Activated naive CD4-positive, alpha-beta T cell (primary cell): ENCODE measurements around the gene TSPAN5.
"Not testable (repeated sequence)": the region's sequence is repeated elsewhere in the genome, so short reads cannot be mapped to it uniquely, and the experiment has no call there.

Source experiments
- DNase-seq, 4 experiments: peaks; one replicate each; lab custom pipeline; 2025; lab: John Stamatoyannopoulos, UW

Gene TSPAN5

DNA sequence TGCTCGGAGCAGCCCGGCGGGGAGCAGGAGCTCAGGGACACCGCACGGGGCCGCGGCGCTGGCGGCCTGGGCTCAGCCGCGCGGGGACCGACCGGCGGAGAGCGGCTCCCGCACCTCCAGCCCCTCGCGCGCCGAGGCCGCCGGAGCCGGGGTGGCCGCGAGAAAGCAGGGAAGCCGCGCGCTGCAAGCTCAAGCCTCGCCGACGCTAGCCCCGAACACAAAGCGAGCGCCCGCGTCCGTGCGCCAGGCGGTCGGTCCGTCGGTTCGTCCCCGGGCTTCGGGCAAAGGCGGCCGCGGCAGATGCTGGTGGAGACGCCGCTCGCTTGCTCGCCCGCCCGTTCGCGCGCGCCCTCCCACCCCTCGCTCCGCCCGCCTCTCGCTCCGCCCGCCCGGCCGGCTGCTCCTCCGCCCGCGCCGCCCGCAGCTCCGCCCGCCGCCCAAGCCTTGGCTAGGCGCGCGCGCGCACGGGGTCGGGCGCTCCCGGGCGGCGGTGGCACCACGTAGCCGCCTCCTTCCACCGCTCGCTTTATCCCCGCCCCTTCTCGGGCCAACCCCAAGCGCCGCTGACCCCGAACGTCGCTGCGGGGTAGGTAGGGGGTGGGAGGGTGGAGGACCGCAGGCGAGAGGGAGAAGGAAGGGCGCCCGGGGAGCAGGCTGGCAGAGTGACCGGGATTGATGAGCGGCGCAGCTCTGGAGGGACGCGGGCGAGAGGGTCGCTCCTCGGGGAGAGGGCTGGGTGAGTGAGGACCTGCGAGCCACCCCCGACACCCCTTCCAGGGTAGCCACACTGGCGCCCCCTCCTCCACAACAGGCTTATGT lies at the start of gene TSPAN5:
TSPAN5 (minus strand) TSS at position 325 of the 819 bp plus-strand sequence.
- peak; percentile 46 to 81 (median 52) for DNase-seq

DNA sequence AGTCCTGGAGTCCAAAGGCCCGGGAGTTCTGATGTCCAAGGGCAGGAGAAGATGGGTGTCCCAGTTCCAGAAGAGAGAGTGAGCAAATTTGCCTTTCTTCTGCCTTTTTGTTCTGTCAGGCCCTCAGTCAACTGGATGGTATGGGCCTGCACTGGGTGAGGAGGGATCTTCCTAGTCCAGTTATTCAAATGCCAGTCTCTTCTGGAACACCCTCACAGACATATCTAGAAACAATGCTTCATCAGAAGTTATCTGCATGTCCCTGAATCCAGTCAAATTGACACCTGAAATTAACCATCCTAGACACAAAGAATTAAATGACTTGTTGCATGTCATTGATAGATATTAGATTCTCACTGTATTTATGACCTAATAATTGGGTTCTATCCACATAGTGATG lies 48.5 kb upstream of the TSPAN5 start:
- no peak for DNase-seq

DNA sequence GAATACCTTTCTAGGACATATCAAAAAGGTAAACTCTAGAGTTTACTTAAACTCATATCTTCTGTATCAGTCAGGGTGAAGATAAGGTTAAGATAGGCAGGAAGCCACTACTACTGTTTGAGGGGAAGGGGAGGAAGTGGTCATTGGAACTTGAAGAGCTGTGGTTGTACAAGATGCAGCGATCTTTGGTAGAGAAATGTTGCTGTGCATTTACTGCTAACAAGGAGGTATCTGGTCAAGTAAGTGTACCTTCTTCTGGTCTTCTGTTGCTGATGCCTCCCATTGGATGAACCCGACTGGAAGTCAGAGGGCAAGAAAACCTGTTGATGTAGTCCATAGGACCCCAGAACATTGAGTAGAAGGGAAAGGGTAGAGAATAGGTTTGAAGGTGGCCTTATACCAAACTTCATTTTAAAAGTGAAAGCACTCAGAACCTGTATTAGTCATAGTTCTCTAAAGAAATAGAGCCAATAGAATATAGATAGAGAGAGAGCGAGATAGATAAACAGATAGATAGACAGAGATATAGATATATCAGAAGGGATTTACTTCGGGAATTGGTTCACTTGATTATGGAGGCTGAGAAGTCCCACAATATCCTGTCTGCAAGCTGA lies 47.9 kb upstream of the TSPAN5 start:
- peak in 1 of 4 experiments; percentile 2 for DNase-seq

DNA sequence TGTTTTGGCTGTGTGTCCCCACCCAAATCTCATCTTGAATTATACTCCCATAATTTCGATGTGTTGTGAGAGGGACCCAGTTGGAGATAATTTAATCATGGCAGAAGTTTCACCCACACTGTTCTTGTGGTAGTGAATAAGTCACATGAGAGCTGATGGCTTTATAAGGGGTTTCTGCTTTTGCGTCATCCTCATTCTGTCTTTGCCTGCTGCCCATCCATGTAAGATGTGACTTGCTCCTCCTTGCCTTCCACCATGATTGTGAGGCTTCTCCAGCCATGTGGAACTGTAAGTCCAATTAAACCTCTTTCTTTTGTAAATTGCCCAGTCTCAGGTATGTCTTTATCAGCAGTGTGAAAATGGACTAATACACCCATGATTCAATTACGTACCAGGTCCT lies 47.2 kb upstream of the TSPAN5 start:
- not testable (repeated sequence) for DNase-seq

DNA sequence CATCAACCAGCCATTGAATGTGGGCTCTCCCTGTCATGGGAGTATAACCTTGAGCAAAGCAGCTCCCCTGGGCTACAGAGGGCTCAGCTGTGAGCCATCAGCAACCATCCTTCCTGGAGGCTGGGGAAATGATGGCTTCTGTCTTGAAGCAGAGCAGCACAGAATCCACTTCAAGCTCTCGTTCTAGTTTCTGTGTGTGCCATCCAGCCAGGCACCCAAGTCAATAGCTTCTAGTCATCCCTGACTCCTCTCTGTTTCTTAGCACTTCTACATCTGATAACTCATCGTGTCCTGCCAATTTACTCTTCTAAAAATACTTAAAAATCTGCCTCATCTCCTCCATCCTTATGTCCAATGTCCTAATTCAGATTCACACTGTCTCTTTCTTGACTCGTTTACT lies 42.2 kb upstream of the TSPAN5 start:
- no peak for DNase-seq

DNA sequence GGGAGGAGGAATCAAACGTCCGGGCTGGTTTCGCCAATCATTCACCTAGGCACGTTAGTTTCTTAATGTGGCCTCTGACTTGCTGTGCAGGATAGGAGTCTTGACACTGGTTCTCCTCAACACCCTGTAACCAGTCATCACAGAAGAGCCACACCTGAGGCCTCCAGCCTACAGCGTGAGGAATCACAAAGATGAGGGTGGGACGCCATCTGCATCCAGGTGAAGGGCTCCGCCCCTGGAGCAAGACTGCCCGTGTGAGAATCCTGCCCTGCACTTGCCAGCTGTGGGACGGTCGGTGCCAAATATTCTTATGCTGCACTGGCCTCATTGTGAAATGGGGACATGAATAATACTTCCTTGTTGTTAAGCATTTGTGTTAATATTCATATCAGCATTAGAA lies 35.7 kb upstream of the TSPAN5 start:
- no peak for DNase-seq

DNA sequence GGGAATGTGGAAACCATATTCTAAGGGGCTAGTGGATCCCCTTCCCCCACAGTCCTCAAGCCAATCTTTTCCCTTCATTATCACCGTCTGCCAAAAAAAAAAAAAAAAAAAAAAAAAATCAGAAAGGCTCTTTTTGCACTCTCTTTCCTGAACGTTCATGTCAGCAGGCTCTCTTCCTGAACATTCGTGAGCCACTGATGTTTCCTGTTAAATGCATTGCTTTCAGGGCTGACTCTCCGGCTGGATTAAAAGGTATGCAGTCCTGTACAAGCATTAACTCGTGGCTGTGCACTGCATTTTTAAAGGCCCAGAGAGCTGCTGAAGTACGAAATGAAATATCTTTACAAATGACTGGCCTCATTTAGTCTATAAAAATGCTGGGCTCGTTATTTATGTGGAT lies 34.0 kb upstream of the TSPAN5 start:
- DNase-seq = no peak

DNA sequence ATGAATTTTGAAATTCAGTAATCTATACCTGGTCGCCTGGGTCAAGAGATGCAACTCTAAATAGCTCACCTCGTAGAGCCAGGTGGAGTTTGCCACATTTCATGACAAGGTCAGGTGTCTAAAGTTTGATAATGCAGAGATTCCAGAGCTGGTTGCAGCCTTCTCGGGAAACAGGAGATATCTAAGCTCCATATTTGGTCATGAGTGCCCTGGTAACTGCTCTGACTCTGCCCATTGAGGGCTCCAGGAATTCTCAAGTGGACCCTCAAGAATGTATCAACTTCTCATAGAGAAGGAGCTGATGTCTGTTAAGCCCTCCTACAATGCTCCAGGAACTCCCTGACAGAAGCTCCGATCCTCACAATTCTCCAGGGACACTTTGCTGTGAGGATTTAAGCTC lies 33.2 kb upstream of the TSPAN5 start:
- DNase-seq = no peak

DNA sequence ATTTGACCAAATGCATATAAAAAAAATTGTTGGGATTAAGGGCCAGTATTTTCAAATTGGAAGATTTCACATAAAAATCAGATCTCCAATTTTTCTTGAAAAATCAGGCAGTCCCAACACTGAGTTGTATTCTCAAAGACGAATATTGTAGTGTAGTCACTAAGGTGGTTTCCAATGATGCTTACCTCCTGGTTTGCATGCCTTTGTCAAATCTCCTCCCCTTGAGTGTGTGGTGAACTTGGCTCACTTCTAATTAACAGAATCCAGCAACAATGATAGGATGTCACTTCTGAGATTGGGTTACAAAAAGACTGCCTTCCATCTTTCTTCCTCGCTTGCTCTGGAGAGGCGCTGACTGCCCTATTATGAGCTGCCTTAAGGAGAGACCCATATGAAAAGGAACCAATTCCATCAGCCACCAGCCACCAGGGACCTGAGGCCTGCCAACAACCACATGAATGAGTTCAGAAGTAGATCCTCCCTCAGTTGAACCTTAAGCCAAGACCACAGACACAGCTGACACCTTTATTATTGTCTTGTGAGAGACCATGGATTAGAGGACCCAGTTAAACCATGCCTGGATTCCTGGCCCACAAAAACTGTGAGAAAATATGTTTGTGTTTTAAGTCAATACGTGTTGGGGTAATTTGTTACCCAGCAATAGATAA lies 31.2 kb upstream of the TSPAN5 start:
- no peak for DNase-seq

DNA sequence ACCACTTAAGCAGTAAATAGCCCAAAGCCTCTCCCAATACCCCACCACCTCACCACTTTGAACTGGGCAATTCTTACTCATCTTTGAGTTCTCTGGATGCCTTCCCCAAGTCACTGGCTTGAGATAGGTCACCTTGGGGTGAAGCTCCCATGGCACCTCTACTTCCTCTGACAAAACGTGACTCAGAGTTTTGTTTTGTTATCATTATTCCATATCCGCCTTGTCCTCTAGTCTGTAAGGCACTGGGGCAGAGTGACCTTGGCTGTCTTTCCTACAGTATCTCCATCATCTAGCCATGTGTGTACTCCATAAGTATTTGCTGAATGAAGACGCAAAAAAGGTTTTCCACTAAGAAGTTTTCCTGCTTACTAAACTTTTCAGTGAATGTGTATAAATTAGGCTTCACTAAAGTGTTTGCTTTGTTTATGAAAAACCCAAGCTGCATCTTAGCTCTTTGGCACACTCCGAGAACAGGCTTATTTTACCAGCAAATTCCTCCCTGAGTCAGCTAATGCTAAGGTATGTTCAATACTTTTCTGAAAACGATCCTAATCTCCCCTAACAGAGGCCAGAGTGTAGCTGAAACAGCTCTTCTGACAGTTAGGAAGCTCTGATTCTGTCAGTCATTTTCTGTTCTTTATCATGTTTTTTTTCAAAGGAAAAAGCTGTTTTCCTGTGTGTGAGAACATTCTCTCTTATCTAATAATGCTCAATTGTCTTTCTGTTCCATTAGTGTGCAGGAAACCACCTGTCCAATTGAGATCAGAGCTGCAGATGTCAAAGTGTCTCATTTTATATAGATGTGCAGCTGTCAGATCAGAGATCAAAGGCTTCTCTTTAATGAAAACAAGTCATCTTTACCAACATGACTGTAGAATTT lies 30.2 kb upstream of the TSPAN5 start:
- no peak for DNase-seq

DNA sequence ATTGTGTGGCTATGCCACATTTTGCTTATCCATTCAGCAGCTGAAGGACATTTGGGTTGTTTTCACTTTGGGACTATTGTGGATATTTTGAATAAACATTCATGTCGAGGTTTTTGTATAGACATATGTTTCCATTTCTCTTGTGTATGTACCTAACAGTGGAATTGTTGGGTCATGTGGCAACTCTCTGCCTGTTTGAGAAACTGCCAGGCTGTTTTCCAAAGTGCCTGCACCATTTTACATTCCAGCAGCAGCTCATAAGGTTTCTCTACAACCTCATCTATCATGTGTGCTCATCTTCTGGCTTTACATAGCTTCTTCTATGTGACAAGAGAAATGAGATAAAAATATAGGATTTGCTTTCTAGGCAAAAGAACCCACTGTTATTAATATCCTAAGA lies 29.5 kb upstream of the TSPAN5 start:
- no peak for DNase-seq

DNA sequence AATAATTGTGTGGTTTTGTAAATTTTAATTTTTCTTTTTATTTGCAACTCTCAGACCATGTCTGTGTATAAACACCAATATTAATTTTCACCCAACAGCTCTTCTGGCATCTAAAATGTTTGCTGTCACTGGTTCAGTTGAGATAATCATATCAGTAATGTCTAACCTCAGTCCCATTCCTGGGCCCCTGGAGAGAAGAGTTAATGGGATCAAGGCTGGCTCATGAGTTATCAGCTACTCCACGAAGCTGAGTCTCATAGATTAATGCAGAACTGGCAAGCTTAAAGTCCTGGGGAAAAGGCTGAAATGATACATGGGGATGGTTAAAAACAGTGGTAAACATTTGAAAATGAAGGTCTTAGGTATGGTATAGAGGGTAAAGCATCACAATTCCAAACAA lies 28.4 kb upstream of the TSPAN5 start:
- no peak for DNase-seq

DNA sequence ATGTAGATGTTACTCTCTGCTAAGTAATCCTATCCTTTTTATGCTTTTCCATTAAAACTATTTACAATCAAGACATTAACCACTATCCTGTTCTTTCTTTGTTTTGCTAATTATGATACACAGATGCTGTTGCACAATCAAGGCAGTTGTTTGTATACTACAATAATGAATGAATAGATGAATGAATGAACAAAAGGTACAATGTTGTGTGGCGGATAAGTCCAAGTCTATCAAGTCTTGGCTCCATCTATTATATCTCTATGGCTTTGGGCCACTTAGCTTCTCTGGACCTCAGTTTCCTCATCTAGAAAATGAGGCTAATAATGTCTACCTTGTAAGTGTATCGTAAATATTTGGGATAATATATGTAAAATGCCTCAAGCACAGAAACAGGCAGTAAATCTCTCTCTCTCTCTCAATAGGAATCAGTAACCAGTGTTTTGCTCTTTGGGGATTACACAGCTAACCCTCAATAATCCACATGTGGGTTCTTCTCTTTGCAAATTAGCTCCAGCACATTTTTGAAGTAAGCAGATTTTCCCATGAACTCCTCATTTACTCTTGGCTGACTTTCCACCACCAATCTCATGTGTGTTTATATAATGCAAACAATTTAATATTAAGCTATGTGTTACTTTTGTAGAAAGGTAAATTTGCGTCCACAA lies 27.8 kb upstream of the TSPAN5 start:
- no peak for DNase-seq

DNA sequence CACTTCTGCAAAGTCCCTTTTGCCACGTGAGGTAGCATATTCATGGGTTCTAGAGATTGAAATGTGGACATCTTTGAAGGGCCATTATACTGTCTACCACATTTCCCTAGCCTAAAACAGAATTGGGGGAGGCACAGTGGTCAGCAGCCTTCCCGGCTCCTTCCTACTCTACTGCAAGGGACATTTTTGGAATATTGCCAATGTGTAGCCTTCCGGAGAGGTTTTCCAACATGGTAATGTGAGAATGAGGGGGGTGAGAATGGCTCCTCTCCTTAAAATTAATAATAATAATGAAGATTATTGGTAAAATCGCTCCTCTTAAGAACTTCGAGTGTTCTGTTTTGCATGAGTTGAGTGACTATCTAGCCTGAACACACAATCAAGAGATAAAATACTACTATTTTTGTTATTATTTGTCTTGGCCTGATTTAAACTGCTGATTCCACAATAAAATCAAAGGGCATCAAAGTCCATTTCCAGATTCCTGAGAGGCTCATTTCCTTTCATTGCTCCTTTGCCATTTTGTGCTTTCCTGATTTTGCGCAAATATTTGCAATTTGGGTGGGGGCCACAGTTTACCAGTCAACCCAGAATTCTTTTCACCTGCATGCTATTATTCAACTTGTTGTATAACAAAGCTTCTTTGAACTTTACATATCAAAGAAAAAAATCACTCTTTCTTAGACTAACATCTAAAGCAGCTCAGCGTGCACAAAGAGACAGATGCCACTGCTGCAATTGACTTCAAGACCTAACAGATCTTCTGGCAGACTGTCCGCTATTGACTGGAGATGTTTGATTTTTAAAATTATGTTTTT lies 27.0 kb upstream of the TSPAN5 start:
- DNase-seq = no peak

DNA sequence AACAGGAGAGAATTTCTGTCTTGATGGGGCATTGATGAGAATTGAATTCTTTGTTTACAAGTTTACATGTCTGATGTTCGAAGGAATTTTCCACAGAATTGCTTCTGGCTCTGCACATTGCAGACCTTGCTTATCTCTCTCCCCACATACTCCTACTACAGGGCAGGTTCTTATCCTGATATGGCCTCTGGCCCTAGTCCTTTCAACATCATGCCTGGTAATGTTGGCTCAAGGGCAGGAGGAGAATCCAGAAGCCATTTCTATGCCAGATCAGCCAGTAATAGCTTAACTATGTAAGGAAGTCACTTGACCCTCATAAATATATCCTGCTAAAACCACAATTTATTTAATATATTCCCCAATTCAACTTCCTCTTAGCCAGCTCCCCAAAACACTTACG lies 24.3 kb upstream of the TSPAN5 start:
- no peak for DNase-seq

DNA sequence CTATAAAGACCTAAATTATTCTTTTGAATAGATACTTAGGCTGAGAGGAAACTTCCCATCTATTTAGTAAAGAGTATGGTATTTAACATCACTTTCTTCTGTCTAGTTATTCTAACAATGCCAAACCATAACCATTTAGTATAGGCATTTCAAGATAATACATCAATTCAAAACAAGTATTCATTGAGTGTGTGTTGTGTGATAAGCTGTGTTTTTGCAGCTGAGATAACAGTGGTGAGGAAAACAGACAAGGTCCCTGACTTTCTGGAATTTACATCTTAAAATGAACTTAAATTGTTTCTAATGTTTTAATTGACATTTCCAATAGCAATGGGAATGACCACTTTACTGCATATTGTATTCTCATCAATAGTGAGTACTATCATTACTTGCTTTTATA lies 22.4 kb upstream of the TSPAN5 start:
- no peak for DNase-seq

DNA sequence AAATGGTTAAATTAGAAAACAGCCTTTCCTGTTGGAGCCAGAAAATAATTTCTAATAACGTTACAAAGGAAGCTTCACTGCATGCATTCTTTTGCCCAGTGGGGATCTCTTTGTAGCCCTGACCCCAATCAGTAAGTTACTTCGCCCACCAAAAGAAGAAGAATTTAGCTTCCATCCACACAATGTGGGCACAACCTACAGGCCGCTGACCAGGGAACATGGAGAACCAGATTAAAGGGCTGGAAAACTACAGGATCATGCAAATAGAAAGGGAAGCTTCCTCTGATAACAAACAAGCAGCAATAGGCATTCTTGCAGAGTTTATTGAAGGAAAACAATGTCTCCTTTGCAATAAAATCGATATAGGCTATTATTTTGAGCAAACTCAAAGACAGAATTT lies 21.3 kb upstream of the TSPAN5 start:
- no peak for DNase-seq

DNA sequence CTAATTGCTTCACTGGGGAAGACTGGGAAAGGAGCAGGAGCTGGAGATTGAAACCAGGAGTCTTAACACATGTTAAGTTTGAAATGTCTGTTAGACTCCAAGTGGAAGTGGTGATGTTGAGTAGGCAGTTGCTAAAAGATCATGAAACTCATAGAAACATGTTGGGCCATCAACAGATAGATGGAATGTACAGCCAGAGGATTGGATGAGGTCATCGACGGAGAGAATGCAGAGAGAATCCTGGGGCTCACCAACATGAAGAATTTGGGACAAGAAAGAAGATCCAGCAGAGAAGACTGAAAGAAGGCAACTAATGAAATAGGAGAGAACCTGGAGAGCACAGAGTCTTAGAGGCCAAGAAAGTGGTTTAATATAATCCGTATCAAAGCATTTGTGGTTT lies 19.4 kb upstream of the TSPAN5 start:
- no peak for DNase-seq

DNA sequence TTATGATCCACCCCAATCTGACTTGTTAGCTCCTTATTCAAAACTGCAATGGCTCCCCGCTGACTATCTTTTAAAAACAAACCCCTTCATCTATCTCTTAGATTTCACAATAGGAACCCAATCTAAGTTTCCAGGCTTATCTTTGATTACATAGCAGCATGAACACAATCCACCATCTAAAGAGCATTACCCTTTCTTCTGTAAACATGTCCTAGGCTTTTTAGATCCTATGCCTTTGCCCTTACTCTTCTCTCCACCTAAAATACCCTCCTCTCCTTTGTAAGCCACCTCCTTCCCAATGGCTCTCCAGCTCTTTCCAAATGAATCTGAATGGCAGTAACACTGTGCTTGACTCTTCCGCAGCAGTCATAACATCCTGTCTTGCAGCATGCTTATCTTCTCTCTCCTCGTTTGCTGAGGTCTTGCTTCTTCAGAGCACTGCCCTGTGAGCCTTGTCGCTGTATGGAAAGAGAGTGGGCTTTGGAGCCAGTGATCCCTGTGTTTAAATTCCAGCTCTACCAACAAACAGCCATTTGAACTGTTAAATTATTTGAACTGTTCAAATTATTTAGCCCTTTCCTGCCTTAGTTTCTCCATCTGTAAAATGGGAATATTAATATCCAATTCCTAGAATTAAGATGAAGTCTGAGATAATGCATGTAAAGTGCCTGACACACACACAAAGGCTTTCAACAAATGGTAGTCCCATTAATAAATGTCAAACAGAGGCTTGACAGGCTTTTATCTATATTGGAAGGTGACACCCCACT lies 16.2 kb upstream of the TSPAN5 start:
- DNase-seq = no peak

DNA sequence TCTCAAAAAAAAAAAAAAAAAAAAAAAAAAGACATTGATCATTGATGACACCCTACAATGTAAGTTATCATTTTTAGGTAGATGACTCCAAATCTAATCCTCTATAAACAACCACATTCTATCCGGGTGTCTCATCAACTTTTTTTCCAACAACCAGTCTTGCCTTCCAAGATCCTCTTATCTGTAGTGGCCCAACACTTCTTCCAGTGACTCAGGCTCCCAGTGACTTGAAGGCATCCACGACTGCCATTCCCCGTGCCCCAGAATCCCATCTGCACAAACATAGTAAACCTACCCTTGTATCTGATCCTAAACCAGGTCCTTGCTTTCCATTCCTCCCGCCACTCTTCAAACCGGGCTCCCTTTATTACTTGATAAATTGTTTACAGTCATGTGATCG lies 15.6 kb upstream of the TSPAN5 start:
- DNase-seq = no peak
